HL-60/S4 treated with phorbol 12-myristate 13-acetate at 8.2 ng/mL for 4 days and 3 days (cell line): ENCODE results near the gene LAMA5.

Experiments
- in situ Hi-C: fragments of 300-500 bp; cut with MboI; formaldehyde crosslinking; loops from 2 replicates; pipeline ENCODE4 v1.15.0; 2022; ENCODE audit warnings: low sequenced_read_pairs

Gene LAMA5

DNA sequence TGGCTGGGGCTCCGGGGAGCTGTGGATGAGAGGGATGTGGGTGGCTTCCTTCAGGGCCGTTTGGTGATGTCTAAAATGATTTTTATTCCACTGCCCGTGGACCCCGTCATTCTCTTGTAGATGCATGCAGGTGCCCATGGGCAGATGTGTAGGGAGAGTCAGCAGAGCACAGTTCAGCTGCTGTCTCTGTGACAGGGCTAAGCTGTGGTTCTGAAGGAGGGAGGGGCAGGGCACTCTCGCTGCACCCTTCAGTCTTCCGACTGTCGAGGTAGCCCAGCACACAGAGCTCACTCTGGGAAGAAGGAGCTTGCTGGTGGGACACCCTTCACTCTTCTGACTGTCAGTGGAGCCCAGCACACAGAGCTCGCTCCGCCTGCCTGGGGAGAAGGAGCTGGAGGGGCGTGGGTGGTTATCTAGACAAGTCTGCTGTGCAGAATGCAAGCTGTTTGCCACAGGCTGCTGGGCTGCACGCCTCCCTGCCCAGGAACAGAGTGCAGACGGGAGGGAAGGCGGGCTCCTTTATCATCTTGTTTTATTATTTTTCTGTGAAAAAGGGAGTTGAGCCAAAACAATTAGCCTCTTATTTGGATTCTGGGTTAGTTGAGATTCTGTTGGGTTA, 92.7 kb downstream of the LAMA5 start:
- in situ Hi-C loops = no loop called here

DNA sequence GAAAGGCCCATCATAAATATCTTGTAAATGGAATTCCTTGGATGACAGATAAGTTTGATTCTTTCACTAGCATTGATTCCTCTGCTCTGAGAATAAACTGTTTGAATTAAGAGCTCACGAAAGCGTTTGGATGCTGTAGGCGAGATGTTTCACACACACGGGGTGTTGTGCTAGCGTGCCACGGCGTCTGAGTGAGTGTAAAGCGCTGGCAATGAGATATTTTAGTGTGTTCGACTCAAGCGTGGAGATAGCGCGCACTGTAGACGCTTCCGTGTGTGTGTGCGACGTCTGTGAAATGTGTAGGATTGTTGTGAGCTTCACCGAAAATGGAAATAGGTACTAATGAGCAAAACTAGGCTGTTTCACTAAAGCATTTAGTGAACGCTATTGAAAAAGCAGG, 93.7 kb downstream of the LAMA5 start:
- in situ Hi-C loops = no loop called here

DNA sequence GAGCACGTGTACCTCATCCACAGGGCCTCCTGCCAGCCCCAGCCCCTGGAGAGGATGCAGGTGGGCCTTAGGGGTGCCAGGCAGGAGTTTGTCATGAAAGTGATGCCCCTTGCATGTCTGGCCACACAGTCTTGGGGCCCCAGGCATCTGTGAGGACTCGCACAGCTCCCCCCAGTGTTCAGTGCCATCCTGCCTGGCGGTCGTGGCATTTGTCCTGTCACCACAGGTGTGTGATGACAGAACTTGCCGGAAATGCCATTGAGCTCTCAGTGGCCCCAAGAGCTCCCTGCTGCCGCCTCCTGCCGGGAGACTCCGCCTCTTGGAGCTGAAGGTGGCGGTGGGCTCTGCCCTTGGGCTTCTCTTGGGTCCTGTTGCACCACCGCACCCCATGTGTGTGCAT, 94.9 kb downstream of the LAMA5 start:
- in situ Hi-C loops = no loop called here

DNA sequence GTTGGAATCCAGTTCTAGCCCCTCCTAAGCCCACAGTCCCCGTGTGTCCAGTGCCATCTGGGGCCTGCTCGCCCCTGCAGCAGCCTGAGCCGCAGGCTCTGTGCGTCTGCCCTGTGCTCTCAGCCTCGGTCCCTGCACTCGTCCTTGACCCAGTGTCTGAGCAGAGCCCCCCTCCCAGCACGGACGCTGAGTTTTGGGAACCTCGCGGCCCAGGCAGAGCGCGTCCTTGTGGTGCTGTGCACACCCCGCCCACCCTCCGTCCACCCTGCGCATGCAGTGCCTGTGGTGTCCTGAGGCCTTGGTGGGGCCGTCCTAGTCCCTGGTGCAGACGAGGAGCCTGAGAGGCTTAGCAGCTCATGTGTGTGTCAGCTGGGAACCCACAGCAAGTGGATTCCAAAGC, 97.2 kb downstream of the LAMA5 start:
- in situ Hi-C loops = no loop called here

DNA sequence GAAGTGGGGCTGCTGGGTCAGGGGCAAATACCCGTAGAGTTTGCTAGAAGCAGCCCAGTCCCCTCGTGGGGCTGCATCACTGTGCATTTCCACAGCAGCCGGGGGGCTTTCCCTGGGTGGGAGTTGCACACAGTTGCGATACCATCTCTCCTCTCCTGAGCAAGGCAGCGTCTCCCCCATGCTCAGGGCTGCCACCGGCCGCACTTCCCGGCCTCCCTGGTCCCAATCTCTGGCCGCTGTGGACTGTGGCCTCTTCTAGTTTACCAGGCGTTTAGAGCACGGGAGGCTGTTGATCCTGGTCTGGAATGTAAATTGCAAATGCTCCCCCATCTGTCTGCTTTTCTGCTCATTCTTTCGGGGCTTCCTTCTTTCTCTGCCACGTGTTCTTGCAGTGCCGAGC, 97.7 kb downstream of the LAMA5 start:
- in situ Hi-C loops = no loop called here

DNA sequence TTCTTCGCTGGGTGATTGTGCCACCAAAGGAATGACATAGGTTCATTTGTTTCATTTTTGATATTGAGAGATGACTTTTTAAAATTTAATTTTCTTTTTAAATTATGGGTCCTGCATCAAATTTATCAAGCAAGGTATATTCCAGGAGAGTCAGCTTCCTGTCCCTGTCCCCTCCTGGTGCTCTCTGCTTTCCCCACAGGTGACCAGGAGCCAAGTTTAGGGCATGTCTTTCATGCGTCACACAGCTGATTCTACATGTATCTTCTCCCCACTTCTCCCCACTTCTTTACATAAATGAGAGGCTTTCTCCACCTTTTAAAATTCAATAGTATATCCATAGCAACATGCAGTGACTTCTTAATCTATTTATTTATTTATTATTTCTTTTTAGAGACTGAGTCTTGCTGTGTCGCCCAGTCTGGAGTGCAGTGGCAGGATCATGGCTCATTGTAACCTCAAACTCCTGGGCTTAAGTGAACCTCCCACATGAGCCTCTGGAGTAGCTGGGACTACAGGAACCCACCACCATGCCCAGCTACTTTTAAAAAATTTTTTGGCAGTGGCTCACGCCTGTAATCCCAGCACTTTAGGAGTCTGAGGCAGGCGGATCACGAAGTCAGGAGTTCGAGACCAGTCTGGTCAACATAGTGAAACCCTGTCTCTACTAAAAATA, 98.7 kb downstream of the LAMA5 start:
- in situ Hi-C loops = no loop called here

DNA sequence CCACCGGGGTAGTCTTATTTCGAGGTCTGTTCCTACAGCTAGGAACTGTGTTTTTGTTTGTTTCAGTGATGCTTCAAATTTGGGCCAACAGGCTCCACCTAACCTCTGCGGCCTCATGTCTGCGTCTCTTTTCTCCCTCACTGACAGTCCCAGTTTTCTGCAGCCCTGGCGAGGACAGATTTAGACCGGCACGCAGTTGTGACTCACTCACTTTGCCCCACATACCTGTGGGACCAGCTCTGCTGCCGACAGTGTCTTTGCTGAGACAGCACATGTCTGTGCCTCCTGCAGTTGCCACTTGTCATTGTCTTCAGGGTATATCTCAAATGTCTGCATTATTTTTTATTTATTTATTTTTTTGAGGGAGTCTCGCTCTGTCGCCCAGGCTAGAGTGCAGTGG, 99.6 kb downstream of the LAMA5 start:
- in situ Hi-C loops = no loop called here

DNA sequence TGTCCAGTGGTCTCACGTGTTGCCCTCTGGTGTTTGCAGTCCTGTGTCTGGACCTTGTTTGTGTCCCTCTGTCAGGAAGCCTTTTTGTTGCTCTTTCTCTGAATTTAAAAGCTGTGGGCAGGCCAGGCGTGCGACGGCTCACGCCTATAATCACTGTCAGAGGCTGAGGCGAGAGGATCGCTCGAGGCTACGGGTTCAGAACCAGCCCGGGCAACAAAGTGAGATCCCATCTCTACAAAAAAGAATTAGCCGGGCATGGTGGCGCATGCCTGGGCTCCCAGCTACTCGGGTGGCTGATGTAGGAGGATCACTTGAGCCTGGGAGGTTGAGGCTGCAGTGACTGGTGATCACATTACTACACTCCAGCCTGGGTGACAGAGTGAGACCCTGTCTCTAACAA, 100.3 kb downstream of the LAMA5 start:
- in situ Hi-C loops = no loop called here

DNA sequence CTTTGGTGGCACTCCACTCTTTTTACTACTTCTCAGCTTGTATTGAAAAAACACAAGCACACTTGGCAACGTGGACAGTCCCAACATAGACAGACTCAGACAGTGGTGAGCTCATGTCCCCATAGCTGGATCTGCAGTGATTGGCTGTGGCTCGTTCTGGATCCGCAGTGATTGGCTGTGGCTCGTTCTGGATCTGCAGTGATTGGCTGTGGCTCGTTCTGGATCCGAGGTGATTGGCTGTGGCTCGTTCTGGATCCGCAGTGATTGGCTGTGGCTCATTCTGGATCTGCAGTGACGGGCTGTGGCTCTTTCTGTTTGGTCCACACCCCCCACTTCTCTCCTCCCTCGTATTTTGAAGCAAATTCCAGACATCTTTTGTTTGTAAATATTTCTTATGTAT, 100.8 kb downstream of the LAMA5 start:
- in situ Hi-C loops = no loop called here

DNA sequence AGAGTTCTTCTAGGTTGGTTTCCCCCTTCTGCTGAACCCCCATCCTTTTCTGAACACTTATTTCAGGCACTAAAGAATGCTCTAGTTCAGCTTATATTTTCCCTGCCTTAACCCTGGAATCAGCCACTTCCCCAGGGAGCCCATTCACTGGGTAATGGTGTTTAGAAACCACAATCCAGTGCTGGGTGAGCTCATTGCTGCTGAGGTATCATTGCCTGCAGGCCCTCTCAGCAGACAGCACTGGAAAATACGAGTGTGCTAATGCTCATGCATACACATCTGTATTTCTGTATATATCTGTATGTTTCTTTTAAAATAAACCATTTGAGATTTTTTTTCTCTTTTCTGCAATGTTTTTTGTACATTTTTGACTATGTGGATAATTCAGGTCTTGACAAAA, 101.7 kb downstream of the LAMA5 start:
- in situ Hi-C loops = no loop called here

DNA sequence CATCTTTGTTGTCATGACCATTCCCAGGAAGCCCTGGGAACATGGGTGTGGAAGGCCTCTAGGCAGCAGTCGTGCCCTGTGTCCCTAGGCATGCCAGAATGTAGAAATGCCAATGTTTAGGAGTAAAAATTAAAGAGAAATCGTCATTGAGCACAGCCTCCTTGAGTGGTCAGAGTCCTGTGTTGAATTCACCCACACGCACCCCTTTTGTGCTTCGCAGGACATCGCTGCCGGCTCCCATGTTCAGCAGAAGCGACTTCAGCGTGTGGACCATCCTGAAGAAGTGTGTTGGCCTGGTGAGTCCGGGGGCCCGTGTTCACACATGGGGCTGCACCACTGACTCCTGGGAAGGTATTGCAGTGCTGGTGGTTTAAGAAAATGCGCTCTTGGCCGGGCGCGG, 103.7 kb downstream of the LAMA5 start:
- in situ Hi-C loops = no loop called here

DNA sequence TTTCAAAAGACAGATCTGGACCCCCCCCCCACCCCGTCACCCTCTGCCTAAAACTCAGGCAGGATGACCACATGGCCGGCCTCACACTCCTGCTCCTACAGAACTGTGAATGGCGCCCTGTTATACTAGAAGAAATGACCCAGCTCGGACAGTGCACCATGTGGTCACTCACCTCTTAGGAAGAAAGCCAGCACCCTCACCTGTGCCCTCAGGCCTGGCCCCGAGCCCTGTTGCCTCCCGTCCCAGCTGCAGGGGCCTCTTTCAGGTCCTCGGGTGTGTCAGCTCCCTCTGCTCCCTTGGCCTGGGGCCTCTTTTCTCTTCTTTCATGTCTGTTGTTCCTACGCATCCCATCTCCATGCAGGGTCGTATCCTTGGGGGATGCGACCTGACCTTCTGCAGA, 105.0 kb downstream of the LAMA5 start:
- in situ Hi-C loops = no loop called here

DNA sequence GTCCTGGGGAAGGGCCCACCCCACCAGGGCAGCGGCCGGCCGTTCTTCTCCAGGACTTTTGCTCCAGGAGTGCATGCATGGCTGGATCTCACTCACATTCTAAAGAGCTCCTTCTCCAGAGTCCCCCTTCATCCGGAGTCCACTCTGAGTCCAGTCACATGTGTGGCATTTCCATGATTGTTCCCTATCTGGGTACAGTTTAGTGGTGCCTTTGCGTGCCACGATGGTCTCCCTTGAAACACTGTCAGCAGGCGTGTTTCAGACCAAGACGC, 107.9 kb downstream of the LAMA5 start:
- in situ Hi-C loops = no loop called here
